ENCODE data around the gene CYP39A1. TPM values are rescaled to one million over a fixed set of nuclear protein-coding genes. Genes with fewer than 3 reads are reported as not detected.

Gene CYP39A1
- total and polyA plus RNA-seq, 2 of the 13 experiments (the other 11 are each of a cell fraction or from before 2014, with no cell fraction given), result 0.13 TPM; not detected in 1

DNA sequence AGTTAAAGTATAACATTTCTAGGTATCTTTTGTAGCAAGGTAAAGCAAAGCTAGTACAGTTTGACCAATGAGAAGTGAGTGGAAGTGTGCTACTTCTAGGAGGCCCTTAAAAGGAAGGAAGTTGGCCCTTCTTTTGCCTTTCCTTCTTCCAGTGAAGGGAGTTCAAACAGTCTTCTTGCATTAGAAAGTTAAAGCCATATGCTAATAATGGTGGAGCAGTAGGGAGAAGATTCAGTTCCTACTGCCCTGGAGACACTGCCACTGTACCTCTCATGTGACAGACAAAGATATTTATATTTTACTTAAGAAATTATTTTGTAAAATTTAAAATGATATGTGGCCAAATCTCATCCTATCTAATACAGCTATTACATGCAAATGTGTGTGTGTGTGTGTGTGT, 135.4 kb downstream of the CYP39A1 start:
- no TSS peak for BruUV-seq (replicated peaks)
- Histone ChIP-seq H3K27ac (ENCODE audit: extremely low read length, insufficient read depth, low read length) (no peak overlapping the region), H3K4me2 (ENCODE audit: low read depth, low read length) (no peak overlapping the region), H3K36me3 (replicated peaks in 1 of 2; ENCODE audit: control insufficient read depth in 1 of 2, insufficient read depth in 2 of 2, low read length in 2 of 2) (no peaks in the 10 kb centered on the region), H3K9ac (ENCODE audit: insufficient read depth, low read depth, low read length) (no peak overlapping the region), H2AFZ (ENCODE audit: low read length) (no peak overlapping the region), H3K4me3 (replicated peaks in 1 of 3; ENCODE audit: insufficient read depth in 1 of 3, low read depth in 2 of 3, low read length in 3 of 3) (no peak overlapping the region), H3K4me1 (ENCODE audit: insufficient read depth, low read length) (no peaks in the 10 kb centered on the region), H3K9me3 (ENCODE audit: low read length) (no peaks in the 10 kb centered on the region), H4K20me1 (ENCODE audit: insufficient read depth, low read length) (no peaks in the 10 kb centered on the region), H3K79me2 (ENCODE audit: insufficient read depth, low read length) (no peaks in the 10 kb centered on the region), H3K27me3 (ENCODE audit: control insufficient read depth in 1 of 2, insufficient read depth in 2 of 2, low read length in 2 of 2) (no peaks in the 10 kb centered on the region)
- CTCF ChIA-PET (ENCODE audit: low intra/inter-chr PET ratio, low total read pairs), result no interaction called here
- FAIRE-seq (no peak), ATAC-seq (no peak), DNase-seq (ENCODE audit: low spot score) (no peak)
- in situ Hi-C loops (cut with HindIII; ENCODE audit: extremely low pct_ligation_motif_present, low pct_unique_long_range_greater_than_20kb) (no loop called here), intact Hi-C loops (cut with micrococcal nuclease; ENCODE audit: unreplicated experiment) (no loop called here)
- POLR2A ChIA-PET, result no interaction called here
- TF ChIP-seq ZNF138 (CRISPR knock-in tag; IDR thresholded peaks at IDR 0.05; ENCODE audit: low read depth) (no peak), ZNF549 (CRISPR knock-in tag; IDR thresholded peaks at IDR 0.05) (no peak), ZNF468 (CRISPR knock-in tag; IDR thresholded peaks at IDR 0.05) (no peak), ZFP41 (CRISPR knock-in tag; IDR thresholded peaks at IDR 0.05; ENCODE audit: borderline replicate concordance) (no peak), THAP11 (CRISPR knock-in tag; IDR thresholded peaks at IDR 0.05) (no peak), POGZ (CRISPR knock-in tag; IDR thresholded peaks at IDR 0.05) (no peak), DNMT1 (CRISPR knock-in tag; IDR thresholded peaks at IDR 0.05) (no peak), IKZF1 (IDR thresholded peaks at IDR 0.05) (no peak), KLF9 (CRISPR knock-in tag; IDR thresholded peaks at IDR 0.05; ENCODE audit: low read depth) (no peak), U2AF1 (optimal IDR thresholded peaks at IDR 0.05; ENCODE audit: low read depth, low read length) (no peak)
- TF ChIP-seq, protein P1, sequence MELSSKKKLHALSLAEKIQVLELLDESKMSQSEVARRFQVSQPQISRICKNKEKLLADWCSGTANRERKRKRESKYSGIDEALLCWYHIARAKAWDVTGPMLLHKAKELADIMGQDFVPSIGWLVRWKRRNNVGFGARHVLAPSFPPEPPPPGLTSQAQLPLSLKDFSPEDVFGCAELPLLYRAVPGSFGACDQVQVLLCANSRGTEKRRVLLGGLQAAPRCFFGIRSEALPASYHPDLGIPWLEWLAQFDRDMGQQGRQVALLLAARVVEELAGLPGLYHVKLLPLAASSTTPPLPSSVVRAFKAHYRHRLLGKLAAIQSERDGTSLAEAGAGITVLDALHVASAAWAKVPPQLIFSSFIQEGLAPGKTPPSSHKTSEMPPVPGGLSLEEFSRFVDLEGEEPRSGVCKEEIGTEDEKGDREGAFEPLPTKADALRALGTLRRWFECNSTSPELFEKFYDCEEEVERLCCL (CRISPR knock-in tag; IDR thresholded peaks at IDR 0.05; ENCODE audit: borderline replicate concordance), result no peak

Measured in HepG2 (cell line).